ENCODE measurements around the gene SMARCA4. TPM values are rescaled to one million over a fixed set of nuclear protein-coding genes. Genes with fewer than 3 reads are reported as not detected.

SMARCA4 gene
- total RNA-seq, 4 donors from 2014 or later, result 48.0 to 78.2 (median 53.9) TPM

- Histone ChIP-seq H3K9me3 (no peaks in the 10 kb centered on the region), H3K27ac (replicated peaks in 1 of 4) (no peak overlapping the region), H3K27me3 (no peaks in the 10 kb centered on the region), H3K4me1 (no peaks in the 10 kb centered on the region), H3K36me3 (peaks cover 92 to 100% (median 99%) of the 10 kb centered on the region in 4 donors), H3K4me3 (no peak overlapping the region)
- 93% methylated on average over 7 of the region's 8 CpGs for WGBS
- intact Hi-C loops (cut with DNase I), result no loop called here
- no peak for TF ChIP-seq EP300 (IDR thresholded peaks at IDR 0.05)
- no peak for TF ChIP-seq CTCF (IDR thresholded peaks at IDR 0.05)
- no peak for DNase-seq (ENCODE audit: extremely low spot score)
These were observed 150.9 kb downstream of the SMARCA4 start for GRCh38 chr19:11111771-11112144.

Small RNA genes lying within 50 kb of the gene (small RNA-seq; reads per million reads assigned to genes)
- 0 reads per million in 3 donors for gene RF02271
- gene RN7SL192P, result 0 reads per million in 3 donors

Other genes starting within 250 kb of the SMARCA4 start
- 100 to 1,000 TPM in 1 of 4 donors, 10 to 100 TPM in 3; 73.6 to 115 (median 93.7) TPM for gene DNM2, start 243.0 kb upstream of the SMARCA4 start, total RNA-seq
- 10 to 100 TPM; 18.7 to 29.5 (median 27.7) TPM for gene TMED1, start 124.8 kb upstream of the SMARCA4 start, total RNA-seq
- 1 to 10 TPM in 2 of 4 donors, under 1 TPM in 1, not detected in 1; 0.97 to 3.6 (median 1.1) TPM for gene C19orf38, start 112.6 kb upstream of the SMARCA4 start, total RNA-seq
- 10 to 100 TPM; 24.9 to 43.5 (median 30.6) TPM for gene CARM1, start 89.5 kb upstream of the SMARCA4 start, total RNA-seq
- 10 to 100 TPM; 23.3 to 50.1 (median 31.0) TPM for gene YIPF2, start 32.4 kb upstream of the SMARCA4 start, total RNA-seq
- 10 to 100 TPM; 32.6 to 58.7 (median 45.9) TPM for gene TIMM29, start 32.2 kb upstream of the SMARCA4 start, total RNA-seq
- 100 to 1,000 TPM in 1 of 4 donors, 10 to 100 TPM in 3; 14.2 to 258 (median 47.5) TPM for gene LDLR, start 128.4 kb downstream of the SMARCA4 start, total RNA-seq
- 1 to 10 TPM; 1.4 to 6.6 (median 3.4) TPM for gene SPC24, start 194.8 kb downstream of the SMARCA4 start, total RNA-seq
- 1,000 to 10,000 TPM; 1,125 to 1,746 (median 1,157) TPM for gene KANK2, start 236.5 kb downstream of the SMARCA4 start, total RNA-seq

Measured in esophagus muscularis mucosa (tissue), 4 donors.